Activated CD8-positive, alpha-beta memory T cell treated with anti-CD3 and anti-CD28 coated beads, Interleukin-2, amount 50 U/mL, for 24 hours (primary cell): ENCODE results near the gene ST6GALNAC5.
"Not testable (repeated sequence)": the region's sequence is repeated elsewhere in the genome, so short reads cannot be mapped to it uniquely, and the experiment has no call there.

Source experiments
- DNase-seq: peaks from one replicate; pipeline ENCODE4 v3.0.0-alpha.2; 2020; ENCODE audit errors: extremely low read depth

ST6GALNAC5 gene

DNA sequence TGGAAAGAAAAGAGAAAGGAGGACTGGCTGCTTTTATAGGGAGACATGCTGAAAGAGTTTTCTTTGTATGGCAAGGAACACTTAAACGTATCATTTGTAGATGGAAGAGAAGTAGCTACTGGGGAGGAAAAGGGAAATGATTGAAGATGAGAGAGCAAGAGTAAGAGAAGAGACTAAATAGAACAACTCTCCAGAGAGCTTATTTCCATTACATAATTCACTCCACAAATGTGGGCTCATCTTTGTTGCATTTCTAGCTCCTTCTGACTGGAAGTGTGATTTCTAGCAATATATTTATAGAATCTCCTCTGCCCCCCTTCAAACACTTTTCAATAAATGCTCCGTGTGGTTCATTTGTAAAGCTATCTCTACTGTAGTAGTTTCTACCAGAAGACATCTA lies 71.0 kb downstream of the ST6GALNAC5 start:
- DNase-seq: no peak

DNA sequence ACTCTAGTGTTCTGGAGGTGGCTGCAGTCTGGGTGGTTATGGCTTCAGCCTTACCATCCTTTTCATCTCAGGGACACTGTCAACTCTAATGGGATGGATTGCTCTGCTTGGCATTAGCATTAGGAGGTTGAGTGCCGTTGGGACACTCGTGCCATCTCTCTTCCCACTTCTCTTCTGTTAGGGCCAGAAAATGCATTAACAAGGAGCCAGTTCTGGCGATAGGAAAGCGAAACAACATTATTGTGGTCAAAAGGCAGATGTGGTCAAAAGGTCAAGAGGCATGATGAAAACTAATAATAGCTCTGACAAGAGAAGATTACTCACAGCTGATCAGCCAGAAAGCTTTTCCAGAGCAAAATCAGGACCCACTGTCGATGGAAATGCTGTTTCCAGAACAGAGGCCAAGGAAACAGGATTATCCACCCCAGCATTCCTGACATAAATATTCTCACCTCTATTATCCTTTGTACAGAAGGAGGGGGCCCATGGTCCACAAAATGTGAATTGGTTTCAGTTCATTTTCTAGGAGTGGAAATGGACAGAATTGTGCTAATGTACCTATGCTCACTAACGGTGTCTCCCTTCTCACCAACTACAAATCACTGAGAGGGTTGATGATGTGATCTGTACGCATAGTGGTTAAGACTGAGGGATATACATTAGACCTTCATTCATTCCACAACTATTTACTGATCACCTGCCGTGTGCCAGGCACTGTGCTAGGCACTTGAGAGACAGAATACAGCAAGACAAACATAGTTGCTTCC lies 72.0 kb downstream of the ST6GALNAC5 start:
- no peak for DNase-seq

DNA sequence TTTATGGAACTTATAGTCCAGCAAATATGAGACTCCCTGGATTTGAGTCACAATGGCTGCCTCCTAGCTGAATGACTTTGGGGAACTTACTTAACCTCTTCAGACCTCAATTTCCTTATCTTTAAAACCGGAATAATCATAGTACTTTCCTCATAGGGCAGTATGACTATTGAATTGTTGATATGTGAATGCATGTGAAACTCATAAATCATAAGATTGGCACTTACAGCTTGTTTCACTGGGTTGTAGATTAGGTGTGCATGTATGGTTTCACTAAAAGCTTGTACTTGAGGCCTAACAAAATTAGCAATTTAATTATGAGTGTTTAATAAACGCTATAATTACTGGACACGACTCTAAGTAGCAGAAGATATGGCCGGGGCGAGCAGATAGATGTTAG lies 72.5 kb downstream of the ST6GALNAC5 start:
- no peak for DNase-seq

DNA sequence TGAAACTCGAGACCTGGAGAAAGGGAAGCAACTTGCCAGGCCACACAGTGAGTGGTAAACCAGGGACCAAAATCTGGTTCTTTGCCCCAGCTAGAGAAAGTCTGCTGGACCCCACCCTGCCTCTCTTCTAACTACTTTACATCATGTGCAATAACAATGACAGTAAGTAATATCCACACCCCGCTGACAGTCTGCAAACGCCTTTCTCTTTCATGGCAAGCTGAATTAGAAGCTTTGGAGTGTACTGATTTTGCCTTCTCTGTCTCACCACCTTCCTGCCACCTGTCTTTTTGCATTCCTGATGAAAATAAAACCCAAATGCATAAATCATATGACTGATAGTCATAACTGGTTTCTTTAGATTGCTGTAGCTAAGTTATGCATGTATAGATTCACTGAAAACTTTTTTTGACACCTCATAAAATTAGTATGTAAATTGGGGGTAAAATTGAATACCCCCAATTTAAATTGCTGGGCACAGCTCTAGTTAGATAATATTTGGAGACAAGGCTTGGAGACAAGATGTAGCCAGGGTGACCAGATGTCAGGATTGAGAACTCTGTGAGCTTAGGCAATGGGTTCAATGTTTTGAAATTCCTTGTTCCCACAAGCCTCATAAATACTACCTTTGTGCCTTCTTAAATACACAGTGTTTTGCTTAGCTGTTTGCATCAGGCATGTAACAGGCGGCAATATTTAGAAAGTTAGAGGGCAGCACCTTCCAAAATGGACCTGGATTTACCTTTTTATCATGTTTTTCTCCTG lies 73.5 kb downstream of the ST6GALNAC5 start:
- DNase-seq: no peak

DNA sequence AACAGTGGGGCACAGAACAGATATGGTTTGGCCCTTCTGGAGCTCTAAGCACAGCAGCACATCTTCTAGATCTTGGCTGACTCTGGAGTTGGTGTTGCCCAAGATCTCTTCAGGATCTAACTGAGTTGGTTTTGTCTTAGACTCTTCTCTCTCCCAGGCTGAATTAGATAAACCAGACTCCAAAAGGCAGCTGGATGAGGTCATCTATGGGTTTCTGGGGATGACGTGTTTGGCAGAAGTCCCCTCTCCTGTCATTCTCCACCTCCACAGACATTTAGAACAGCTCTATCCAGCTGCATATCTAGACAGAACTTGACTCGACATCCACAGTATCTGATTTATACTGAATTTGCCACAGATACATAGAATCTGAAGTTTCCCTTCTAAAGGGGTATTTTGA lies 75.3 kb downstream of the ST6GALNAC5 start:
- DNase-seq: no peak

DNA sequence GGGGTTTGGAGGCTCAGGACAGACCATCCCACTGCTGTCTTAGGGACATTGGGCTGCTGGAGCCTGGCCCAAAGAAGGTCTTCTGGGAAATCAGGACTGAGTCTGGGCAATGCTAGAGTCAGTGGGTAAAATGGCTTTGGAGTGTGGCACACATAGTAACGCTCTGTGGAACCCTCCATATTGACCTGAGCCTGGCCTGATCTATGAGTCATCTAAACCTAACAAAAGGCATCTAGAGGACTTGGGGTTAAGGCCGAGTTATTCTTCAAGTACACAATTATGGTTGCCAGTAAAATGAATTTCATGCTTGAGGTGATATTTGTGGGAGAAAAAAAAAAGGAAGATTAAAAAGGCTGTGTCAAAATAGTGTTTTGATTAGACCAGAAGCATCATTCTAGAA lies 77.7 kb downstream of the ST6GALNAC5 start:
- DNase-seq: no peak

DNA sequence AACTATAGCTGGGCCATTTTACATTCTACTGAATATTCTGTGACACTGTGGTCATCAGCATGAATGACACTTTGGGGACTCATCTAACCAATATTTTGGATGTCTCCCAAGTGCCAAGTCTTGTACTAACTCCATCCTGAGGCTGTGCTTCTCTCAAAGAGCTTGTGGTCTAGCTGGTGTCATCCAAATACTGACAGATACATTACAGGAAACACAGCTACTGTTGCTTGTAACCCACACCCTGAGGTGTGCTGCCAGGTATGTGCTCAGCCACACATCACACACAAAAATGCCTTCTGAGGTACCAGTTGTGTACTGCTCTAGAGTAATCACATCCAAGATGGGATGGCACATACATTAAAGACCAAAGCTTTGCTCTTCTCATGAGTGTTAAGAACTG lies 81.6 kb downstream of the ST6GALNAC5 start:
- DNase-seq: no peak

DNA sequence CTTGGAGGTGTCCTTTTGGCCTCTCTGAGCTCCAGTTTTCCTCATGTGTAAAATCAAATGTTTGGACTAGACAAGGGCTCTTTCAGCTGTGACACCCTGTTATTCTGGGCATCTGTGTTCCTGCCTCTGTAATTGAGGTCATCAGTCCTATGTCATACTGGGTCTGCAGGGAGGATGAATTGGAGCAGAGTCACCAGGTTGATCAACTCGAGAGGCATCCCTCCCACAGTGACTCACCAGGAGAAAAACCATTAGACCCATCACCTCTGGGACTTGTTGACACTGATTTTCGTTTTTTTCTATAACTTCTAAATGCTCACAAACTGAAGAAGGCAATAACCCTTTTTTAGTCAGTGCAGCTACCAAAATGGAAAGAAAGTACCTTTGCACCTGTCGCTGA lies 82.2 kb downstream of the ST6GALNAC5 start:
- no peak for DNase-seq

DNA sequence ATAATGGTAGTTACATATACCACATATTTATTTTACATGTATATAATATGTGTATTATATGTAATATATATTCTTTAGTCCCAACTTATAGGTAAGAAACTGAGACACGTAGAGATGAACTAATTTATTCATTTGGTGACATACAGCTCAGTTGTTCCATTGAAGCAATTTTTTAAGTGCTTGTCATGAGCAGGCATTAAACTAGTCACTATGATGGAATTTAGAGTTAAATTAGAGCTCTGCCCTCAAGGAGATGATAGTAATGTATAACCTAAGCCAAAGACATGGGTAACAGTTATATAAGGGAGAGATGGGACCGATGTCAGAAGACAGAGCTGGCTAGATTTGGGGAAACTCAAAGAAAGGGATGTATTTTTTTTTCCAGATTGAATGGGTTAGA lies 83.0 kb downstream of the ST6GALNAC5 start:
- no peak for DNase-seq

DNA sequence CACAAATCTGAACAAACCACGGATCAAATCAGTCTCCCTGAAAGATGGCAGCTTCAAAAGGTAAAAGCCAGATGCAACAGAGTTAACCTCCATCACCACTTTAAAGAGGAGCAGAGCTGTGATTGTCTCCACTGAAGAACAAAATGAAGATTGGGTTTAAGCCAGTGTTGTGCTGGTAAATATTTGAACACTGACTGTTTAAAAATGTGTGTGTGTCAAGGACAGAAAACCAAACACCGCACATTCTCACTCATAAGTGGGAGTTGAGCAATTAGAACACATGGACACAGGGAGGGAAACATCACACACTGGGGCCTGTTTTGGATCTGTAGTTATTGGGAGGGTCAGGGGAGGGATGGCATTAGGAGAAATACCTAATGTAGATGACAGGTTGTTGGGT lies 83.9 kb downstream of the ST6GALNAC5 start:
- no peak for DNase-seq

DNA sequence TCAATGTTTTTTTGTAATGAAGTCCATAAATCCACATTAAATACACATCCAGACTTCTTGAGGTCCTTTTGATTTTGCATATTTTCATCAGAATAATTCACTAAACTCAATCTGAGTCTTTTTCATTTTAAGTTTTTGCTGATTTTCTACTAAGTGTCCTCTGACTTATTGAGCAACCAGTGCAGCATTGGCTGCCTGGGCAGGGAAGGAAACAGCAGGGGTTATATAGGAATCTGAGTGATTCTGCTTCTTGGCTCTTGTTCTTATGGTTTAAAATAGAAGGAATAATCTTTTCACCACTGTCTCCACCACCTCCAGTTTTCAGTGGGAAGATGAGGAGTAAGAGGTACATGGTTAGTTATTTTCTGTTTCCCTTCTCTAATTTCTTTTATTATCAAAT lies 88.4 kb downstream of the ST6GALNAC5 start:
- DNase-seq: no peak

DNA sequence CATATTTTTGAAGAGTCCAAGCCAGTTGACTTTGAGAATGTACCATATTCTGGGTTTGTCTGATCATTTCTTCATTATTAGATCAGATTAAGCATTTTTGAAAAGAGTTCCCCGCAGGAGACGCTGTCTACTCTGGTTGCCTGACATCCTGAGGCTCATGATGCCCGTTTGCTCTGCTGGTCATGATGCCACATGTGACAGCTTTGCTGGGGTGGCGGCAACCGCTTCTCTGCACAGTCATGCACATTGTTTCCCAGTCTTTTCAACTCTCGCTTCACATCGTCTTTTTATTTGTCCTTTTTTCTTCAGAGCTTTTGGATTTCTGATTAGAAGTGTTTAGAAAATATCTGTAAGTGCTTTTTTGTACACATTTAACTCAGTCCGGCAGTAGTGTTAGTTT lies 90.7 kb downstream of the ST6GALNAC5 start:
- DNase-seq: no peak

DNA sequence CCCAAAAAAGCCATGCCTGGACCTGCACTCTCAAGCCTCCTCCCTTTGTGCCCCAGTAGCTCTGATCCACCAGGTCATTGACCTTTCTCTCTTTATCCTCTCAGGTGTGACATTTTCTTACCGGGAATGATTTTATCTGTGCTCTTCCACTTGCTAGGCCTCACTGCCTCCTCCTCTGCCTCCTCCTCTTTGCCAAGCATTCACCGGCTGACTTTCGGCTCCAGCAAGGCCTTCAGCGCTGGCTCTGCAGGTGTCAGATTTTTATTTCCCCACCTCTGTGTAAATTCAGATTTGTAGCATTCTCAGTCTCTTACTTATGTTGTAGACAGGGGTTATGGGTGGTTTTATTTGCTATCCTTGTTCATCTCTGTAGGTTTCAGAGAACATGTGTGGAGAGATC lies 91.5 kb downstream of the ST6GALNAC5 start:
- no peak for DNase-seq

DNA sequence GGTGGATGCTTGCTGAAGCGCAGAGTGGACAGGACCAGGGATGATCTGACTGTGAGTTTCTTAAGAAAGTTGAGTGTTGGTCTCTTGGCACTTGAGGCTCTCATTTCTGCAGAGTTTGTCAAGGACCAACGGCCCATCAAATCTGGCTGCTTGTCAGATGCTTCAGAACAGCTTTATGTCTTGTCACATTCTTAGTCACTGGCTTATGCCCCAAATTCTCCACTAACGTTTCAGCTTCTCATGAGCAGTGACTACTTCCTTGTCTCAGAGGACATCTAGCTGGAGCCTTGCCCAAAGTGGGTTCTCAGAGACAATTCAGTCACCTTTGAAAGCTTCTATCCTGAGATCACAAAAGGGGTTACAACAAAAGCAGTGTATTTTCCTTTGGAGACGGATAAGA lies 92.3 kb downstream of the ST6GALNAC5 start:
- DNase-seq: no peak

DNA sequence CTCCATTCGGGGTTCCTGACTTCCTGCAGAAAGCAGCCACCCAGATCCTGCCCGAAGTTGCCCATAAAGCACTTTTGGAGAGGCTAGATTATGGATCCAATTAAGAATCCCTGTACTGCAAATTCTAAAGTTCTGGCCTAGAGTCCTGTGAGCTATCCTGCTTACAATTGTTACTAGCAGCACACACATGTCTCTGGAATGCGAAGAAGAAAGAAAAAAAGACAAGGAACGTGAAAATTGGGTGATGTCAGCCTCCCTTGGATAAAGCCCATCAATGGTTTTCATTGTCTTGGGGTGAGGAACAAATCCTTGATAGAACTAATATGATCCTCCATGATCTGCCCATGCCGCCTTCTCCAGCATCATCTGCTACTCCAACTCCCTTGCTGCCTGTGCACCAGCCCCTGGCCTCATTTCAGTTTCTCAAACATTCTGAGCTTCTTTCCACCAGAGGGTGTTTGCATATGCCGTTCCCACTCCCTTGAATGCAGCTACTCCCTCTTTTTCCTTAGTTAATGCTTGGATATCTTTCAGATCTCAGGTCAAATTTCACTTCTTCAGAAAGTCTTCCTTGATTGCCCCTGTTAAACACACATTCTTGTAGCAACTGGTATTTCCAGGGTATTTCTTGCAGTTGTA lies 94.0 kb downstream of the ST6GALNAC5 start:
- DNase-seq: no peak

DNA sequence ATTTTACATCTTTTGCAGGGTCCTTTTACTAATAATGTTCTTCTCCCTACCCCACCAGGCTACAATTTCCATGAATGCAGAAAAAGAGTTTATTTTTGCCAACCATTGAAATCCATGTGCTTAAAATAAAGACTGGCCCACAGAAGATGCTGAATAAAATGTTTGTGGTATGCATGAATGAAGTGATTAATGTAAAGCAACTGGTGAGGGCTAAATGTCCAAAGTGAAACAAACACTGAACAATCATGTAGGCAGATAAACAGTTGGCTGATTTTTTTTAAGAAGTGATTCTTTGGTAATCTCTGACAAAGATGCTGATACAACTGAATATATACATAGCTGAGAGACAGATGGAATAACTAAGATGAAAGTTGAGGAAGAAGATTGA lies 94.5 kb downstream of the ST6GALNAC5 start:
- DNase-seq: no peak

DNA sequence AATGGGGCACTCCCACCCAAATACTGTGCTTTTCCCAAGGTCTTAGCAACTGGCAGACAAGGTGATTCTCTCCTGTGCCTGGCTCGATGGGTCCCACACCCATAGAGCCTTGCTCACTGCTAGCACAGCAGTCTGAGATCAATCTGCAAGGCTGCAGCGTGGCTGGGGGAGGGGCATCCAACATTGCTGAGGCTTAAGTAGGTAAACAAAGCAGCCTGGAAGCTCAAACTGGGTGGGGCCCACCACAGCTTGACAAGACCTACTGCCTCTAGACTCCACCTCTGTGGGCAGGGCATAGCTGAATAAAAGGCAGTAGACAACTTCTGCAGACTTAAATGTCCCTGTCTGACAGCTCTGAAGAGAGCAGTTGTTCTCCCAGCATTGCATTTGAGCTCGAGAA lies 114.0 kb downstream of the ST6GALNAC5 start:
- DNase-seq: not testable (repeated sequence)

DNA sequence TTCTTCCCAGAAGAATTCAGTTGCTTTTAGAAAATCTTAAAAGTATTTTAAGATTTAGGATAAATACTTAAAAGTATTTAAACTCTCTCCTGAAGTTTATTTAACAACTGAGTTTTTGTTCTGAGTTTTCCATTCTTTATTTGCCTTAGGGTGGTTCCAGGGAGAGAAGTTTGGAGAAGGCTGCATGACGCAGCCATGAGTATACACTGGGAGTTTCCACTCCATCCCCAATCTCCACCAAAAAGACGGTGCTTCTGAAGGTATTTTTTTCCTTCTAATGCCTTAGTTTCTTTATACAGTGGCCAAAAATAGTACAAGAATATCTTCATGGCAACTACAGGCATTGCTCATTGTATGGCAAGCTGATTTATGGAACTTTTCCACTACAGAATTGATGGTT lies 122.7 kb downstream of the ST6GALNAC5 start:
- no peak for DNase-seq

DNA sequence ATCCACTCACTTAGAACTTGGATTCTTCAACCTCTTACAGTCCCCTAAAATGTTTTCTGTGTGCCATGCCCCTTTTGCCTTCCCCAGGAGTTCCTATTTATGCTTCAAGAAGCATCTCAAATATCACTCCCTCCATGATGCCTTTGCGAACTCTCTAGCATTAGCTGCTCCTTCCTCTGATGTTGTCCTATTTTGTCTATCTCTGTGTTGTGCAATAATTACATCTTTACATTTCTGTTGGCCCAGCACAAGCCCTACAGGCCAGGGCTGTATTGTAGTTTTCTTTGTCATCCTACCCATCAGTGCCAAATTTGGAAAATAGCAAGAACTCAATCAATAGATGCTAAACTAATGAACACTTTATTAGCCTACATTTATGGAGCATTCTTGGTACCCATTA lies 125.8 kb downstream of the ST6GALNAC5 start:
- no peak for DNase-seq

DNA sequence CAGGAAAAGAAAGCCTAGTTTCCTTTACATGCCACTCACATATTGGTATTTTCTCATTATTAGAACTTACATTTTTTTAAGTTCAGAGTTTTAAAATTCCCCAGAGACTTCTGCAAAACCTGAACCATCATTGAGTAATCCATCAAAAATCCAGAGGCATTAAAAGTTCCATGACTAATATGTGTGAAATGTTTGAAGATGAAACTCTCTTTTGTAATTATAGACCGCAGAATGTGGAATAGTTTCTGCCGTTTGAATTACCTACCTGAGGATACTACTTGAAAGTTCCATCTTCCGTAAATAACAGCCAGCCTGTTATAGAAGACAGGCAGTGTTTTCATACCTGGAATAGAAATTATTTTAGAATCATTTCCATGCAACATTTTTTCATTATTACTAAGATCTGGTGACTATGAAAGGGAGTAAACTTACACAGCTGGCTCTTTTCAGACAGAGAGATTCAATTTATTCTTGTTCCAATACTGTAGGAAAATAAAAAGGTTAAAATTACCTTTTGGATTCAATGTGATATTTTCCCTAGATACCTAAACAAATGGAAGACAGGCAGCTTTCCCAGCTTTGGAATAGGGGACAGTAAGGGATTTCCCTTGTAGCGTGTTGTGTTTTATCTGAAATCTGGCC lies 131.4 kb downstream of the ST6GALNAC5 start:
- no peak for DNase-seq

DNA sequence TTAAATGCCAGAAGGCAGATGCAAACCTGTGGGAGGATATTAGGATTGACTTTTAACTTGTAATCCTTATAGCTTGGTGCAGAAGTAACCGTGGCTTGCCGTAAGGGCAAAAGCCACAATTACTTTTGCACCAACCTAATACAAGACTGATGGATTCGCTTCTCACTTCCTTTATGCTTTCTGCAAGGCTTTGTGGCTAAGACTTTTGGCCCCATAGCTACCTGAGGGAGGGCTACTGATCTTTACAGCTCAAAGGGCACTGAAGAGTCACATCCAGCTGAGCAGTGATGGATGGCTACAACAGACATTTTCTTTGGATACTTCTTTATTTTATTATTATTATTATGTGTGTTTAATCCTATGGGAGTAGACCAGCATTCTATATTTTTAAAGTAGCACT lies 140.4 kb downstream of the ST6GALNAC5 start:
- no peak for DNase-seq

DNA sequence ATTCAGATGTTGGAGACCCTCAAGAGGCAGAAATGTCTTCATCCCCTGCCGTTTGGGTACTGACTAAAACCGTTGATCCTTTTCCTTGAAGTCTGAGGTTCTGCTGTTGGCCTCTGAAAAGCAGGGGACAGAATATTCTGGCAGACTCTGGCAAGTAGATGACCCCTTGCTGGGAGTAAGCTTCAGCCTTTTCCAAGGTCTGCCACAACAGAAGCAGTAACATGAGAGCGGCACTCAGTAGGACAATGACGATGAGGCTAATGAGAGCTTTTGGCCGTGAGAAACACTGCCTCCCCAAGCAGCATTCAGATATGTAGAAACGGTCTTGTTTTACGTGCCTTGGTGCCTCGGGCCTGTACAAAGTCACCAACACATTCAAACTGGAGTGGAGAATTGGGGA lies 143.7 kb downstream of the ST6GALNAC5 start:
- no peak for DNase-seq

DNA sequence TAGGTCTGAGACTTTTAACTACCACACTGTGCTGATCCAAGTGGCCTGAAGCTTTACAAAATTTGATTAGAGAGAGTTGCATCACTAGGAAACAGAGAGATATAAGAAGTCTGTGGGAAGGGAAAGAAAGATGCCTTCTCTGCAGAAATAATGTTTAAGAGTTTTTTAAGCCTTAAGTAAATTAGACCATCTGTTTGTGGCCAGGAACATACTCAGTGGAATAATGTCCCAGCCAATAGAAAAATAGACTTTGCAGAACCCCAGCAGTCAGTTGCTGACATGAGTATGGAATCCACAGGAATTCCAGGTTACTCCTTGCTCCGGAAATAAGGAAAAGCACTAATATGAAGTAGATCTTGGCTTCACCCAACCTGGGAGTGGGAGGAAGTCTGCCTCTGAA lies 144.8 kb downstream of the ST6GALNAC5 start:
- DNase-seq: no peak
